Spleen (tissue), 7 donors: ENCODE measurements around the gene RASA3.

Experiments
- CTCF ChIP-seq, 11 experiments: fragments of 200-600 bp in 7 of 11; fragments of 450-650 bp in 4 of 11; sonication (generic) in 4 of 11; IDR thresholded peaks in 8 of 11; conservative IDR thresholded peaks in 3 of 11; 1 replicate in 7 of 11; 2 replicates in 4 of 11; pipeline versions ENCODE4 v1.4.0 to v1.8.0; 2016 to 2021; ENCODE audit warnings: antibody characterized with exemption in 11 of 11, inconsistent platforms in 4 of 11, mild to moderate bottlenecking in 1 of 11
- POLR2AphosphoS5 ChIP-seq, 3 donors: sonication (generic); formaldehyde crosslinking; IDR thresholded peaks; one replicate each; pipeline ENCODE4 v1.5.1; 2017; ENCODE audit warnings: antibody characterized with exemption in 3 of 3
- donor health status: DM: no; HTN: no; CAD: no; lungs with moderate emphysema.
- donor health status: DM: no; HTN: no; CAD: no.
- donor health status: DM: no; HTN: no; CAD: no.

- TF ChIP-seq POLR2AphosphoS5 (IDR thresholded peaks at IDR 0.05) (no peak), CTCF (IDR thresholded peaks at IDR 0.05 in 8 of 11, conservative IDR thresholded peaks at IDR 0.05 in 3 of 11) (no peak)
Observed at GRCh38 chr13:113950451-113951245, 181.8 kb downstream of the RASA3 start.
